NCI-H446 (cell line): ENCODE results near the gene LMBR1.
"Not testable (repeated sequence)": the region's sequence is repeated elsewhere in the genome, so short reads cannot be mapped to it uniquely, and the experiment has no call there.

Source experiments
- DNase-seq, 2 experiments: peaks; one replicate each; lab custom pipeline; 2025; lab: John Stamatoyannopoulos, UW

LMBR1 gene

GRCh38 chr7:156845379-156846101, 47.4 kb downstream of the LMBR1 start:
- DNase-seq: no peak

- not testable (repeated sequence) for DNase-seq
Measured at GRCh38 chr7:156843582-156843981, 49.4 kb downstream of the LMBR1 start.

GRCh38 chr7:156843157-156843556, 49.8 kb downstream of the LMBR1 start:
- no peak for DNase-seq

- no peak for DNase-seq
Measured at GRCh38 chr7:156842740-156843140, 50.2 kb downstream of the LMBR1 start.

- no peak for DNase-seq
Measured at GRCh38 chr7:156842317-156842716, 50.7 kb downstream of the LMBR1 start.

- no peak for DNase-seq
Measured at GRCh38 chr7:156841497-156841896, 51.5 kb downstream of the LMBR1 start.

GRCh38 chr7:156840134-156840533, 52.8 kb downstream of the LMBR1 start:
- no peak for DNase-seq

- DNase-seq: no peak
Measured at GRCh38 chr7:156836443-156836842, 56.5 kb downstream of the LMBR1 start.

- no peak for DNase-seq
Measured at GRCh38 chr7:156834462-156834861, 58.5 kb downstream of the LMBR1 start.

- no peak for DNase-seq
Measured at GRCh38 chr7:156833312-156833711, 59.7 kb downstream of the LMBR1 start.

- DNase-seq: no peak
Measured at GRCh38 chr7:156832195-156832877, 60.6 kb downstream of the LMBR1 start.

- DNase-seq: no peak
Measured at GRCh38 chr7:156829669-156830336, 63.2 kb downstream of the LMBR1 start.

GRCh38 chr7:156827587-156828203, 65.3 kb downstream of the LMBR1 start:
- no peak for DNase-seq

- DNase-seq: no peak
Measured at GRCh38 chr7:156823435-156823834, 69.5 kb downstream of the LMBR1 start.

- DNase-seq: no peak
Measured at GRCh38 chr7:156820445-156821063, 72.4 kb downstream of the LMBR1 start.

GRCh38 chr7:156819733-156820295, 73.2 kb downstream of the LMBR1 start:
- no peak for DNase-seq

- no peak for DNase-seq
Measured at GRCh38 chr7:156818133-156818532, 74.8 kb downstream of the LMBR1 start.

GRCh38 chr7:156816943-156817572, 75.9 kb downstream of the LMBR1 start:
- no peak for DNase-seq

- no peak for DNase-seq
Measured at GRCh38 chr7:156811706-156812105, 81.3 kb downstream of the LMBR1 start.

GRCh38 chr7:156803656-156804055, 89.3 kb downstream of the LMBR1 start:
- not testable (repeated sequence) for DNase-seq

GRCh38 chr7:156802214-156802613, 90.8 kb downstream of the LMBR1 start:
- DNase-seq: no peak
